Prostate gland (tissue), 2 donors: ENCODE measurements around the gene PRR7.

Source experiments
- POLR2A ChIP-seq: fragments of 450-650 bp; IDR thresholded peaks from one replicate; pipeline ENCODE4 v1.6.1; 2016; ENCODE audit warnings: antibody characterized with exemption, mild to moderate bottlenecking
- POLR2AphosphoS5 ChIP-seq: sonication (generic); formaldehyde crosslinking; IDR thresholded peaks from one replicate; pipeline ENCODE4 v1.6.1; 2017; ENCODE audit warnings: antibody characterized with exemption
- TF ChIP-seq, protein P1 (sequence below), 4 experiments: fragments of 200-600 bp in 2 of 4; fragments of 450-650 bp in 2 of 4; sonication (generic) in 2 of 4; IDR thresholded peaks; 1 replicate in 3 of 4; 2 replicates in 1 of 4; pipeline ENCODE4 v1.5.1; 2016 to 2019; ENCODE audit warnings: antibody characterized with exemption in 4 of 4, mild to moderate bottlenecking in 2 of 4, moderate library complexity in 2 of 4

DNA sequence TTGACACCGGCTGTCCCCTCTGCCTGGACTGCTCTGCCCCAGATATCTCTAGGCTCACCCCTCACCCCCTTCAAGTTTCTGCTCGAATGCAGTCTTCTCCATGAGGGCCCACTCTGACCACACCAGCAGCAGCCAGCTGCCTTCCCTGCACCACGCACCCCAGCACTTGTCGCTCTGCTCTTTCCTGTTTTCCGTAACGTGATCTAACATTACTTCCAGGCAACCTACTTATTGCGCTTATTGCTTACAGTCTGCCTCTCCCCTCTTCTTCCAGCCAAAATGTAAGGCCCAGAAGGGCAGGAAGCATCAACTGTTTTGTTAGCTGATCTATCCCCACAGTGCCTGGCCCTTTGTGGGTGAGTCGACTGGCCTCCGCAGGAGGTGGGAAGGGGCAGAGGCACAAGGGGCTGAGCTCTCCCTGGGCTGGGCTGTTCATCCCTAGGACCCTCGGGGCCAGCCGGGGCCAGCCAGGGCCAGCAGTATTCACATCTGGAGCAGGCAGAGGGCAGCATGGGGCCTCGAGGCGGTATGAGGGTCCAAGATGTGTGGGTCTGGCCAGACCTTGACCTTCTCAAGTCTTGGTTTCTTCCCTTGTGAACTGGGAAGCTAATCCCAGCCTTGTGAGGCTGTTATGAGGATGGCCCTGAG is 38.4 kb downstream of the PRR7 start:
- TF ChIP-seq, protein P1, sequence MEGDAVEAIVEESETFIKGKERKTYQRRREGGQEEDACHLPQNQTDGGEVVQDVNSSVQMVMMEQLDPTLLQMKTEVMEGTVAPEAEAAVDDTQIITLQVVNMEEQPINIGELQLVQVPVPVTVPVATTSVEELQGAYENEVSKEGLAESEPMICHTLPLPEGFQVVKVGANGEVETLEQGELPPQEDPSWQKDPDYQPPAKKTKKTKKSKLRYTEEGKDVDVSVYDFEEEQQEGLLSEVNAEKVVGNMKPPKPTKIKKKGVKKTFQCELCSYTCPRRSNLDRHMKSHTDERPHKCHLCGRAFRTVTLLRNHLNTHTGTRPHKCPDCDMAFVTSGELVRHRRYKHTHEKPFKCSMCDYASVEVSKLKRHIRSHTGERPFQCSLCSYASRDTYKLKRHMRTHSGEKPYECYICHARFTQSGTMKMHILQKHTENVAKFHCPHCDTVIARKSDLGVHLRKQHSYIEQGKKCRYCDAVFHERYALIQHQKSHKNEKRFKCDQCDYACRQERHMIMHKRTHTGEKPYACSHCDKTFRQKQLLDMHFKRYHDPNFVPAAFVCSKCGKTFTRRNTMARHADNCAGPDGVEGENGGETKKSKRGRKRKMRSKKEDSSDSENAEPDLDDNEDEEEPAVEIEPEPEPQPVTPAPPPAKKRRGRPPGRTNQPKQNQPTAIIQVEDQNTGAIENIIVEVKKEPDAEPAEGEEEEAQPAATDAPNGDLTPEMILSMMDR (IDR thresholded peaks at IDR 0.05) = no peak
- TF ChIP-seq POLR2A (no peak), POLR2AphosphoS5 (no peak)
